Amygdala (tissue), 56 donors: ENCODE measurements around the gene SCAPER.

Experiments
- DNase-seq, 56 donors: peaks; one replicate each; lab custom pipeline; 2025; lab: John Stamatoyannopoulos, UW

SCAPER gene

DNA sequence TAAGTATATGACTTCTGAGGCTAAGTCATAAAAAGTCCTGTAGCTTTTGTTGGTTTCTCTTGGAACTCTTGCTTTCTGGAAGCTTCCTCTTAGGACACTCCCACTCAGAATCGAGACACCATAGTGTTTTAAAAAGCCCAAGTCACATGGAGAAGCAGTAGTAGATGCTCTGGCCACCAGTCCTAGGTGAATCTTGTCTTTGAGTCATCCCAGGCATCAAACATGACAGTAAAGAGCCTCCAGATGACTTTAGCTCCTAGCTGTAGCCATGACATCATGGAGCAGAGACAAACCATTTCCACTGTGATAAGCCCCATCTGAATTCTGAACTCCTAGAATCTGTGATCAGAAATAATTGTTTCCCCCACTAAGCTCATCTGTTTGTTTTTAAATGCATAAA is 526.4 kb downstream of the SCAPER start:
- DNase-seq: no peak

DNA sequence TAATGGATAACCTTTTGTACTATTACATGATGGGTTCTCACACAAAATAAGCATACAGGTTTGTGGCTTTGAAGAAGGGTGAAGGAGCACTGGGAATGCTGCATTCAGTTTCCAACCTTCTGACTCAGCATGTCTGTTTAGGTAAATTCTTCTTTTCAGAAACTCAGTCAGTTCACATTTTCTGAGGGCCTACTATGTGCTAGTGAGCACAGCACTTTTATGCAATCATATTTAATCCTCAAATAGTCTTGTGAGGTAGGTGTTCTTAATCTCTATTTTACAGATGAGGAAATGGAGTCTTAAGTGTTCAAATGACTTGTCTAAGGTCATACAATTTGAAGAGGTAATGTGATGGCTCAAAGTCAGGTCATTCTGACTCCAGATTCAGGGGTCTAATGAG is 527.4 kb downstream of the SCAPER start:
- no peak for DNase-seq

DNA sequence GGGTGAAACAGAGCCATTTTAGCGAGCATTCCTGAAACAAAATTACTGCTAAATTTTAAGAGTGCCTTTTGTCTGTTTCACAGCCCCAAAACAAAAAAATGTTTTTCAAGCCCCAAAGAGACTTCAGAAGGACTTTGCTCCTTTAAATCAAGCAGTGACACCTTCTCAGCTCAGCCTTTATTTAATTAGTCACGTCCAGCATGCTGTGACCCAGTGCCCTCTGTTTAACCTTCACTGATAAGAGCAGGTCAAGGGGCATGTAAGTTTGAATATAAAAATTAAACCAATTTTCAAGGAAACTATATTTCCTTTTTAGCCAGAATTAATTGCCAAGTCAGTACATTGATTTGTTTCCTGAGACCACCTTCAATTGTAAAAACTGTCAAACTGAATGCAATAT is 527.9 kb downstream of the SCAPER start:
- no peak for DNase-seq

DNA sequence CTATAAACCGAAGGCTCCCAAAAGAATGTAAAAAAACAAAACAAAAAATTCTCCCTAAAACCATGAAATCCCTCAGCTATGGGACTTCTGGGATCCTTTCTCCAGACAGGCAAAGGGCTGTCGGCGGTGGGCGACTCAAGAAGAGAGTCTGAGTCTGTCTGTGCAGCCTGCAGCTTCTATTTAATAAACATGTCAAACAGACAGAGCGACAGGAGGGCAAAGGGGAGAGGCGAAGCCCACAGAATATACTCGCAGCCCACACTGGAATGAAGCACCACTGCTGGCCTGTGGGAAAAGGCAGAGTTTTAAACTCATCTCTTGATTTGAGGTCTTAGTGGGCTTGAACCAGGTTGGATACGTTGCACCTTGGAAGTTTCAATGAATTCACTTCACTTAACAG is 528.3 kb downstream of the SCAPER start:
- no peak for DNase-seq

DNA sequence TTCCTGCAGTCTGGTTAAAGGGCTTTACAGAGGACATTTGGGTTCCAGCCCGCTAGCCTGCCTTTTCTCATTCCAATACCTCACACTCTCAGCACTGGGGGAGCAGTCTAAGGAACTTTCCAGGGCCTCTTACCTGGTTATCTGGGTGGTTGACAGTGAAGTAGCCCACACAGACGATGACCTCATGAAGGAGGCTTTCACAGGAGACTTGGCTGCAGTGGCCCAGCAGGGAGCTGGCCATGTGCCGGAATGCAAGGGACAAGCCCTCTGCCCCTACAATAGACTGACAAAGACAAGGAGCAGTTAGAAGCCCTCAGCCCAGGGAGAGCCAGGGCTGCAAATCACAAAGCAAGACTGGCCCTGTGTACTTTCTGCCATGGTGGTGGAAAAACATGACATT is 529.1 kb downstream of the SCAPER start:
- DNase-seq: no peak

DNA sequence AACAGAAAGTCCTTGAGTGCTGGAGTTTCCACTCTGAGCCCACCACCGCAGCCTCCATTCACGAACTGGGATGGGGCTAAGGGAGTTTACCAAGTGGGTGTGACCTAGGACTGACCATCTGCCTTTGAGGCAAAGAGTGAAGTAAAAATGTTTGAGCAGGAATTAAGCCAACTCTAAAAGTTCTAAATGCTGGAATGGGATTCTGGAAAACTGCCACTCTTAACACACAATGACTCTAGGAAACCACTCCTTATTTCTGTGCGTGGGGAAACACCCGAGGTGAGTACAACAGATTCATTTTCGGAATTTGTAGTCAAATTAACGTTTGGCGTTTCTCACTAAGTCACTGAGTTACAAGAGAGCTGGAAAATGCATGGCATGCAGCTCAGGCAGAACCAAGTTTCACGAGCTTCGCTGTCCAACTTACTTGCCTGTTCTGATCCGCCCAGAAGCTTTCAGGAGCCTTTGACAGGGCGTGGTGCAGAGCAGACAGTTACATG is 537.0 kb downstream of the SCAPER start:
- no peak for DNase-seq

DNA sequence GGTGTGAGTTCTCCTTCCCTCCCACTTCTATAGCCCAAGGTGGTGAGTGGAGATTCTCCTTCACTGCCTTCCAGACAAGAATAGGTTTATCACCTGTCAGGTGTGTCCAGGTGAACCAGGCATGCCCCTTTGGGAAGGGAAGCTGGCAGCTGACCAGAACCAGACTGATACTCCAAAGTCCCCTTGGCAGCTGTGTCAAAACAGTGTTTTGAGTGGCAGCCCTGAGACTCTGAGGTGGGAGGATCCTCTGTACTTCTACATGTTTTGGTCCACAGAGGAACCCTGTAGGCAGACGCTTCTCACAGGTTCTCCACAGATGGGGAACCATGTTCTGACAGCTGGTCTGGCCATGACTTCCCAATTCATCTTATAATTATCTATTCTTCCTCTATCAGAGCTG is 538.4 kb downstream of the SCAPER start:
- DNase-seq: no peak

DNA sequence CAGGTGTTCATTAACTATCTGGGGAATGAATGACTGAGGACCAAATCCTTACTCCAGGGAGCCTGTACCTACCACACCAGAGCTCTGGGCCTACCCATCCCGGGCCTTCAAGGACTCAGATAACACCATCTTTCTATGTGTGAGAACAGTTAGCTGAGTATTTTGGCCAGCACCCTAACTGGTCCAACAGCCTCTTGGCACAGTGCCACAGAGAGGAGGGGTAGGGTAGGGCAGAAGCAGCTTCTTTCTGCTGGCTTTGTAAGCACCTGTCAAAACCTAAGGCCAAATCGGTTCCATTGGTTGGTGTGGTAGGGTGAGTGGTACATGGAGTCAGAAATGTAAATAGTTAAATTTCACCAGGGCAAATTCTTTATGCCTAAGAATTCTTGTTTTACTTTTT is 541.9 kb downstream of the SCAPER start:
- DNase-seq: no peak

DNA sequence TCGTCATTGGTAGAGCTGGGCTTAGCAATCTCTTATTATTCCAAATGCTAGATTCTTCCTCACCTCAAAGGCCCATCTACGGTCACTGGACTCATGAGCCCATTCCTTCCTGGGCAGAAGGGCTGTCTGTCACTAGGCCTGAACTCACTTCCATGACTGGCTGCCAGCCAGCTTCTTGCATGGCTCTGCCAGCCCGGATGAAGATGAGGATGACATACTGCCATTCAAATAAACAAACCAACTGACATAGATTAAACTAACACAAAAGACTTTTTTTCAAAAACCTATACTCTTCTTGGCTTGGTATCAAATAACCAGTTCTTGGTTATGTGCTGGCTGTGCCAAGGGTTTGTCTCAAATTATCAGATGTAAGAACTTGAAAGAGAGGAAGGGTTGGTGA is 544.7 kb downstream of the SCAPER start:
- DNase-seq: no peak

DNA sequence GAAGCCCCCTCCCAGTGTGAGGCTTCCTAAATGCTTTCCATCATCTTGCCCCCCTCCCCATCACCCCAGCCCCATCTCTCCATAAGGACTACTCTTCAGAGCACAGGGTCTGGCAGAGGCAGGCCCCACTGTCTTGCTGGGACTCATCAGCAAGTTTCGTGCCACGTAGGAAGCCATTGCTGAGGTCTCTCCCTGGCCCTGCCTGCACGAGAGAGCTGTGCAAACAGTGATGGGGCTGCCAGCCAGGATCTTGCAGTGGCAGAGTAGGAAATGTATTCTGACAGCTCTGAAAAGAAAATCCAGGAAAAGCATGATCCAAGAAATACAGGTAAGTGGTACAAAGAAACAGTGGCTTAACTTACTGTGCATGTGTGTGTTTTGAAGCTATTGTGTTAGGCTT is 546.0 kb downstream of the SCAPER start:
- DNase-seq: no peak

DNA sequence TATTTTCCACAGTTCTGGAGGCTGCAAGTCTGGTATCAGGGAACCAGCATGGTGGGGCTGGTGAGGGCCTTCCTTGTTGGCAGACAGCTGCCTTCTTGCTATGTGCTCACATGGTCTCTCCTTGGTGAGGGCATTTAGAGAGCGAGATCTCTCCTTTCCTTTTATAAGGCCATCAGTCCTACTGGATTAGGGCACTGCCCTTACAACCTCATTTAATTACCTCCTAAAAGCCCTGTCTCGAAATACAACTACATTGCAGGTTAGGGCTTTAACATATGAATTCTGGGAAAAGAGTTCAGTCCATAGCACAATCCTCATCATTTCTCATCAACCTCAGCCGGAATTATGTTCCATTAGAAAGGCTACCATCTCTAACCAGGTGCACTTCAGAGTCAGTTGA is 546.7 kb downstream of the SCAPER start:
- no peak for DNase-seq

DNA sequence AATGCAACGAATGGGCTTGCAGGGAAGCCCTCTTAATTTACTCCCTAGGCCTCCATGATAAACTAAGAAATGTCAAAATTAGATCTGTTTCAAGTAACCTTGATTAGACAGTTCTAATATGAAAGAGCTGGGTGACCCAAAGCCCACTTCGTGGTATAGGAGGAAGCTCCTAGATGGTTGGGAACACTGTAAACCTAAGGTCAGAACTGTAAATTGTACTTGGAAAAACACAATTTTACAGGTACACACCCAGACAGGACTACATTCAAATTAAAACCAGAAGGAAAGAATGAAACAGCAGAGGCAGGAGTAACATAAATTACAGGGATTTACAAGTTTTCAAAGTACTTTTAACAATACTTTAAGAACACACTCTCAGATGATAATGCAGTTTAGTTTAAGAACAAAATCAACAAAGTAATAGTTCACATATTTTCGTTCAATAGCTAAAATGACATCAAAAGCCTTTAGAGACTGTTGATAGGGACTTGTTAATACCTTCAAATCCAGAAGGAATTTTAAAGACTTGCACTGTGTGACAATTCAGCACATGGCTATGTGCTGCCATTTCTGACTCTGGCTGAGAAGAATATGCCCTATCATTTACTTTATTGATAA is 550.2 kb downstream of the SCAPER start:
- no peak for DNase-seq

DNA sequence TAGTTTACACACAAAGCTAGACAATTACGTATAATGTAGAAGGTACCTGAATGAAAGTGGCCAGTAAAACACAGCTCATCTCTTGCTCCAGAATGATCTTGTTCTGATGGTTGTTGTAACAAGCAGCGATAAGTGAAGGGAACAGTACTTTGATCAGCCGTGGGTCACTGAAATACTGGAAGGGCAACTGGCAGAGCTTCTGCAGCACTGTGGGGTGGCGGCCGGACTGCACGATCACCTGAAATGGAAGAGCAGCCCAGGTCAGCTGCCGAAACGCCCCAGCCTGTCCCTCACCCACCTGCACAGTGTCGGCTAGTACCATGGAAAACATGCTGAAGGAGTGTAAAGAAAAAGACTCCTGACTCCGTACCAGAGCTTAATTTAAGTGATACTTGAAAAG is 551.2 kb downstream of the SCAPER start:
- DNase-seq: no peak

DNA sequence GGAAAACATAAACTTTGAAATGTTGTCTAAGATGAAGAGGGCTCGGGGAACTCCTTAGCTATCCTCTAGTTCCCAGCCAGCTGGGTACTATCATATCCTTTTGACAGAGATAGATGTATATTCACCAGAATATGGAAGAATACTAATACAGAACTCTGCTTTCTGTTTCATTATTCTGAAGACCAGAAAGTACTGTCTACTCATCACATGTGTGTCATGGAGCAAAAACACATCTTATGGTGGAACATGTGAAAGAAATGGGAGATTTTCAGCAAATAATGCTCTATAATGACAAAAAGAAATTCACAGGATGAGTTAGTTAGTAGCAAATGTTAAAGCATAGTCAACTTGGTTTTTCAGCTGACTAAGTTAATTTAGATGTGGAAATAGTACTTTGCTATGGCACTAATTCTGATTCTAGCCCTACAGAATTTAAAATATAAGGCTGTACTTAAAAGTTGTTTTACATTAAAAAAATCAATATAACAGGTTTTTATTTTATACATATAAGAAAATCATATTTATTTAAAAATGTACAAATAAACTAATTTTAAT is 552.0 kb downstream of the SCAPER start:
- no peak for DNase-seq

DNA sequence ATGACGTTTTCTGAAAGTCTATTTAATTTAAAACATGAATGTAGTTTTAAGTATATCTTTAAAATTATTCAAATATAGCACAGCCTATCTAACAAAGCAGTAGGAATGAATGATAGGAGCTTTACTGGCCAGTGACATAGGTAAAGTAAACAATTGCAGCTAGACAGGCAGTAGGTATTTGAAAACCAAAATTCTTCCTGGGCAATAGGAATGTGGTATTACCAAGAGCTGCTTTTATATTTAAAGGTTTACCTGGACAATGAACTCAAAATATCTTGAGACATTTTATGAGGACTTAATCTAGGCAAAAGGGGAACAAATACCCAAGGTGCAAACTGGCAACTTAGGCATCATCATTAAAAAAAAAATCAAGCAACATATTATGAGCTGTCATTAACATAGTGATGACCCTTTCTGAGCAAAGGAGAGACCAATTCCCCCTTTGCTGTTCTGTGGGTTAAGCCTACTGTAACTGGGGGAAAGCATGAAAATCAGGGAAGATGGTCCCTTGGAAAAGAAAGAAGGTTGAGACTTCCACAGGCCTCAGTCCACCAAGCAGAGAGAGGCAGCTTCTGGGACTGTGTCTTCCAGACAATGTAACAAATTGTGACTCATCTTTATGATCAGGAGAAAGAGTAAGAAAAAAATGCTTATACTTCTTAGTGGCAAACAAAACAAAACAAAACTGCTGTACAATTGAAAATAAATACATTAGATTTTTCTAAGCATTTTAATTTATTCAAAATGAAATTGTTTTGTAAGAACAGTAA is 555.7 kb downstream of the SCAPER start:
- DNase-seq: no peak

DNA sequence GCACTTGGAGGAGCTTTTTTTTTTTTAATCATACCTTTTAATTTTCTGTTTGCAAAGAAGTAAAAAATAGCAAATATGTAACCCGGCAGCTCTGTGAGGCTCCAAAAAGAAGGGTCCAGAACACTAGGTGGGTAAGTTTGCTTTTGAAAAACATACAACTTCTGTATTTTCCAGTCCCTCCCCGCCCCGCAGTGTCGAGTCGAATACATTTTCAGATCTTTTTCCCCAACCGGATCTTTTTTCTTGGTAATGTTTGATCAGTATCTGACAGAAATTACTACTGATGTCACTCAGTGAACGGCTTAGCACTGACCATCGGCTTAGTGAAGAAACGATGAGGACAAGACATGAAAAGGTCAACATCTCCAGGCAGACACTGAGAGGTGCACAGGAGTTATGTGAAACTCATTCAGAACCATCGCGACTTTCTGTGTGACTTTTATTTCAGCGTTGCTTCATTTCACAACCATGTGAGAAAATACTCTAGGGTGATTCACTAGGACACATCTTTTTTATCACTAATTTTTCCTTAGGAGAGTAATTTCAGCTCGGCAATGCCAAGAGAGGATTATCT is 557.6 kb downstream of the SCAPER start:
- DNase-seq: no peak

DNA sequence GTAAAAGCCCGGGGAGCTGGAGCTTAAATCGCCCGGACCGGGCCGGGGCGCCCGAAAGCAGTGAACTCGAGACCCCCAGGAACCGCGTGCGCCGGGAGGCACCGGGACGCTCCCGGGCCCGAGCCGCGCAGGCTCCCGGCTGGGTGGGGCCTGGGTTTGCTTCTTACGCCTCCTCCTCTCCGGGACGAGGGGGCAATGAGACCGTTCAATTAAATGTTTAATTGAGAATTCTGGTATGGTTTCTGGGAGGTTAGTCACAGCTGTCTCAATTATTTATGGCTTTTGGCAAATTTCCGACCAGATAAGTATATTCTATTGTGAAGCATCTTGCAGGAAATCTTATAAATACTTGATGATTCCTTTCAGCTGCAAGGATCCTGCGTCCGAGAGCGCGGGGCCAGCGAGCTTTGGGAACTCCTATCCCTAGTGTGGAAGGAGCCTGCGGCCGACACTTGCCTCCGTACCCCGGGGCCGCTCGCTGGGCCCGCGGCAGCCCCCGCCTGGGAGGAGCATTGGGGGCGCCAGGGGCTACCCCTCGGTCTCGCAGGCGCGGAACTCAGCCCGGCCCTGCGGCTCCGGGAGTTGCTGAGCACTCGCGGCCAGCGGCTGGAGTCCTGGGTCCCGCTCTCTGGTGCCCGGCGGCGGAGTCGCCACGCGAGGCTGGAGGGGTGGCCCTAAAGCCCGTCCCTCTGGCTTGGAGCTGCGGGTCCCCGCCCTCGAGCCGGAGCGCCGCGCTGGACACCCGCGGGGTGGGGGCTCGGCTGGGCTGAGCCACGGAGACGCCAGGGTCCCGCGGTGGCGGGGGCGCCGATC is 558.3 kb downstream of the SCAPER start:
- no peak for DNase-seq

DNA sequence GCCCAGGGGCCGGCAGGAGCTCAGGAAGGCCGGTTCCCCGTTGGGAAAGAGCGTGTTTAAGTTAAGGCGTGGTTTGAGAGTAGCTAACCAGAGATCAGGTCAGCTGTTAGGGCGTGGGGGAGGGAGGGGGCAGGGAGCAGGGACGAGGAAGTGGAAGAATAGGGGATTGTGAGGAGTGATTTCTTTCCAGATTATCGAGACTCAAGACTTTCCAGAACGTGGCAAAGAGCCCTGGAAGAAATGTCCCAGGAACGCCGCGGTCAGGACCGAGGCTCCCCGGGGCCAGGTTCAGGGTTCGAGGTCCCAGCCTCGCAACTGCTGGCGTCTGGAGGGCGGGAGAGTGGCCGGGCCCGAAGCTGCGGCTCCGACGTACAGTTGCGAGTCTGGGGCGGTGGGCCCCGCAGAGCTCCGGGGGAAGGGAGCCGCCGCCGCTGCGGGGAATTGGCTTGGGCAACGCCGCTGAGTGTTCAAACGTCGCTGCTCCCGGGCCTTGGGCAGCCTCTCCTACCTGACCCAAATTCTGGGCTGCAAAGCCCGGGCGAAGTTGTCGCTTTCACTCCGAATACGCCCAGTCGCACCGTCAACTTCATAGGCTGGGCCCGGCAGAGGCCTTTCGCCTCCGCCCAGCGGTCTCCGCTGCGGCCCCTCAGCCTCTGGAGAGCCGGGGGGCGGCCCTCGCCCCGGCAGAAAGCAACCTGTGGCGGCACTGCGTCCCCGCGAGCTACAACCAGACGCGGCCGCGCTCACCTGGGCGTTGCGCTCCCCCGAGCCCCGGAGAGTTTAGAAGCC is 559.1 kb downstream of the SCAPER start:
- no peak for DNase-seq

DNA sequence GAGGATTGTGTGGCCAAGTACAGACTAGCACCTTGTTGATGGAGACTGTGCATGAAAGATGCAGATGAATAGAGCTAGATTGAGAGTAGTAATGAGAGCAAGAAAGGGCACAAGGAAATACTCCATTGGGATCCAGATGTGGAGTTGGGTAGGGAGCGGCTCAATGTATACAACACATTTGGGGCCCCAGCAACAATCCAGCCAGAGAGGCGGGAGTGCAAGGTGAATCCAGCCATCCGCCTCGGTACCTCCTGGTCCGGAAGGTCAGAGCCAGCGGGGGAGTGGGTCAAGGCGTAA is 559.6 kb downstream of the SCAPER start:
- no peak for DNase-seq

DNA sequence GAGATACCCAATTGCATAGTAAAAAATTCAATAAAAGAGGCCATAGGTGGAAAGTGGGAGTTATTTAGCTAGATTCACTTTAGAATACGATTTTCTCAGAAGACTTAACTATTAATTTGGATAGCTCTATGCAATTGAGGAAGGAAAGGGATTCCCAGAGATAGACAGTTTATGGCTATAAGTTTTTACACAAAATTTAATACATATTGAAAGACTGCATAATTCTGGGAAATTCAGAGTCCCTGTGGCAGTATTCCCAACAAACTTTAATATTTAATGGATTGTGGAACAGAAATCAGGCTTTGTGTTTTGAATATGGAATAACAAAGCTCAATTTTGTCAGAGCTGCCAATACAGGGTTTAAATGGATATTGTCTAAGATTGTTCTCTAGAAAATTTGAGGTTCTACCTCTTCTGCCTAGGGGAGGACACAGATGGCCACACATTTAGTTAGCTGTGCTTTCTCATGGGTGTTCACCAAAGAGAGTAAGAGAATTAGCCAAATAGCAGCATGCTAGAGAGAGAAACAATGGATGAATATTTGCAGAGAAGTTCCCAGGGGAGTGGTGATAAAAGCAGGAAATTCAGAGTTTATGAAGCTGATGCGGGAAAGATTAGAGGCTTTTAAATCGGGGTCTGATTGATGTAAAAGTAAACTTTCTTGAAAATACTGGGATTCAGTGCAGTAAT is 560.1 kb downstream of the SCAPER start:
- DNase-seq: no peak
